ENCODE data around the gene NAA16. TPM values are rescaled to one million over a fixed set of nuclear protein-coding genes. Genes with fewer than 3 reads are reported as not detected.

The NAA16 gene
- polyA plus RNA-seq, 1 donor = 23.9 TPM

DNA sequence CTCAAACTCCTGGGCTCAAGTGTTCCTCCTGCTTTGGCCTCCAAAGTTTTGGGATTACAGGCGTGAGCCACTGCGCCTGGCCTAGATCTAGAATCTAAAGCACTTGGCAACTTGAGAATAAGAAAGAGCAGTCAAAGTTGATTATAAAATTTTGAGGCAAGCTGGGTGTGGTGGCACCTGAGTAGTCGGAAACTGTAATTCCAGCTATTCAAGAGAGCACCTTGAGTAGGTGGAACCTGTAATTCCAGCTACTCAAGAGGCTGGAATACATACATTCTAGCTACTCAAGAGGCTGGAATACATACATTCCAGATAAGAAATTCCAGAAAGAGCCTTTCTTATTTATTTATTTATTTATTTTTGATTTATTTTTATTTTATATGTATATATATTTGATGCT is 8.3 kb upstream of the NAA16 start:
- Histone ChIP-seq H3K9me3 (ENCODE audit: control insufficient read depth, low read depth, low read length) (no peaks in the 10 kb centered on the region), H3K4me1 (ENCODE audit: control insufficient read depth, insufficient read depth, low read length) (no peaks in the 10 kb centered on the region), H3K27me3 (ENCODE audit: control insufficient read depth, insufficient read depth, low read length) (no peaks in the 10 kb centered on the region), H3K27ac (ENCODE audit: low read length) (no peak overlapping the region), H3K36me3 (ENCODE audit: control insufficient read depth, insufficient read depth, low read length) (no peaks in the 10 kb centered on the region), H3K4me3 (ENCODE audit: low read length) (no peak overlapping the region)
- DNase-seq = no peak
- 100% methylated on average over 1 of the region's 3 CpGs for WGBS (ENCODE audit: insufficient coverage, low lambda C conversion rate)

DNA sequence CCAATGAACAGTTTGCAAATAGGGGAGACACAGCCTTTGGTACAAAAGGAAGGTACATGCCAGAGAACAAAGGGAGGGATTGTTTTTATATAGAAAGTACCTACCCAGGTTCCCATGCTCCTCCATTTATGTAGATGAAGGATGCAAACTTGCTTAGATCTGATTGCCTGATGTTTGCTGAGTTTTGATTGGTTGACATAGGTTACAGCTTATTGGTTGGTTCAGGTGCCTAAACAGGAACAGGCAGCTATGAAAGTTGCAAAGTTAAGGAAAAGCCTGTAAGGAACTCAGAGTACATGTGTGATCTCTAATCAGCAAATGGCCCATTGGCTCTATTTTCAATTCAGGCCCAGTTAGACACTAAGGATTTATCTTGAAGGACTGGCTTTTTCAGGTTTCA is 6.5 kb upstream of the NAA16 start:
- DNase-seq = no peak
- no peaks in the 10 kb centered on the region for H3K4me1 ChIP-seq (ENCODE audit: control insufficient read depth, insufficient read depth, low read length)
- no peaks in the 10 kb centered on the region for H3K27me3 ChIP-seq (ENCODE audit: control insufficient read depth, insufficient read depth, low read length)
- no peaks in the 10 kb centered on the region for H3K36me3 ChIP-seq (ENCODE audit: control insufficient read depth, insufficient read depth, low read length)
- no peak overlapping the region for H3K4me3 ChIP-seq (ENCODE audit: low read length)
- no peaks in the 10 kb centered on the region for H3K9me3 ChIP-seq (ENCODE audit: control insufficient read depth, low read depth, low read length)
- H3K27ac ChIP-seq (ENCODE audit: low read length) = no peak overlapping the region

- no CpG with 5 or more reads among the region's 15 CpGs for WGBS (ENCODE audit: insufficient coverage, low lambda C conversion rate)
- no peak for DNase-seq
- Histone ChIP-seq H3K4me3 (ENCODE audit: low read length) (no peak overlapping the region), H3K9me3 (ENCODE audit: control insufficient read depth, low read depth, low read length) (no peaks in the 10 kb centered on the region), H3K27me3 (ENCODE audit: control insufficient read depth, insufficient read depth, low read length) (no peaks in the 10 kb centered on the region), H3K4me1 (ENCODE audit: control insufficient read depth, insufficient read depth, low read length) (no peaks in the 10 kb centered on the region), H3K27ac (ENCODE audit: low read length) (no peak overlapping the region), H3K36me3 (ENCODE audit: control insufficient read depth, insufficient read depth, low read length) (no peaks in the 10 kb centered on the region)
Measured at GRCh38 chr13:41306271-41307145, 4.6 kb upstream of the NAA16 start.

DNA sequence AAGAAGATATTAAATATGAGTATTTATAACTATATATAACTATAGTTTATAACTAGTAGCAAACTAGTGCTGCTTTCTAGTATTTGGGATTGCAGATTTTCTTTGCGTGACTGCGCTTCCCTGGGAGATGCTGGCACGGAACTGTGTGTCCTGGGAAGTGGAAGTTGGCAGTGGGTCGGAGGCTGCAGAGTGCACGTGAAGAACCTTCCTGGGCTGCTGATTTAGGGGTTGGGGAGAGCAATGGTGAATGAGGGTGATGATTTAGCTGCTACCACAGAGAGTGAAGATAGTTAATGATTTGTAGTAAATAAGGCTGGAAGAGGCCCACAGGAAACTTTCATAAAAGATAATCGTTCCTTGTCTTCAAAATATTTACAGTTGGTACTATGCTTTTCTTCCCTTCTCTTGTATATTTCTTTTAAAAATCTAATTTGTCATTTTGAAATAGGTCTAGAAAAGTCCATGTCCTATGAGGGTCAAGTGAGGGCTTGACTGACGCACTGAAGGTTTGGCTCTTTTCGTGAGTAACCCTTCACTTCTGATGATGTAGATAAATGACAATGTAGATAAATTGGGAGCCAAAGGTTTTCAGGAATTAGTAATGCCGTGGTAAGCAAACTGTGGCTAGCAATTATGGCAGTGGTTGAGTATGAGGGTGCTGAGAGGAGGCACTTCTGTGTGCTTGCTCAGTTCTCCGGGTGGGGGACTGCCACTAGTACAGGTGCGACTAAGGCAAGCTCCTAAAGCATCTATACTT is 3.0 kb upstream of the NAA16 start:
- Histone ChIP-seq H3K36me3 (ENCODE audit: control insufficient read depth, insufficient read depth, low read length) (no peaks in the 10 kb centered on the region), H3K9me3 (ENCODE audit: control insufficient read depth, low read depth, low read length) (no peaks in the 10 kb centered on the region), H3K27ac (ENCODE audit: low read length) (no peak overlapping the region), H3K27me3 (ENCODE audit: control insufficient read depth, insufficient read depth, low read length) (no peaks in the 10 kb centered on the region), H3K4me3 (ENCODE audit: low read length) (no peak overlapping the region), H3K4me1 (ENCODE audit: control insufficient read depth, insufficient read depth, low read length) (peaks cover 4% of the 10 kb centered on the region)
- WGBS (ENCODE audit: insufficient coverage, low lambda C conversion rate) = 0% methylated on average over 1 of the region's 11 CpGs
- no peak for DNase-seq

DNA sequence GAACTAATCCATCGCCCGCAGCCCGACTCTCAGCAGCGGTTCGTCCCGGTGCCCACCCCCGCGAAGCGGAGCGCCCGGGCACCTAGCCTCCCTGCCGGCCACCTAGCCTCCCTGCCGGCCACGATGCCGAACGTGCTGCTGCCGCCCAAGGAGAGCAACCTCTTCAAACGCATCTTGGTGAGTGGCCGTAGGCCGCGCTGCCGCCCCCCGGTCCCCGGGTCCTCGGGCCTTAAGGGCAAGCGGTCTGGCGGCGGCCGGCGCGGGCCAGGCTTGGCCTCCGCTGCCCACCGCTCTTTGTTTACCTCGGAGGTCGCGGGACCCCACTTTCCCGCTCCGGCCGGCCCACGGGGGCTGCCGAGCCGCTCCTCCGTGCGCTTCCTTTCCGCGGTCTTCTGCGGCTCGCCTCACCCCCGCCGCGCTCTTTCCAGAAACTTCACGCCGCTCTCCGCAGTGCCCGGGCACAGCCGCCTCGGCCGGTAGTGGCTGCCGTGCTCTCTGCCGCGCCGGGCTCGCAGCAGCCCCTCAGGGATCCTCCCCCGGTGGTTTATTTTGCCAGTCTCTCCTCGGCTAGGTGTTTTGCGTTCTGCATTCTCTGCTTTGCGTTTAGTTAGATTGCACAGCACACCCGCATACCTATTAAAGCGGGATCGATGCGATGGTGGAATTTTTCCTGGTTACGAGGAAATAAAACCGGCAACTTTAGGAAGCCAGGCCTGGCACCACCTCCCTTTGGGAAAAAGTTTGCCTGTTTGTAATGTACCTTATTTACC is 524 bp downstream of the NAA16 start:
- DNase-seq = peak; percentile 5 to 66
- peak overlapping the region; percentile 93 for H3K27ac ChIP-seq (ENCODE audit: low read length)
- H3K4me1 ChIP-seq (ENCODE audit: control insufficient read depth, insufficient read depth, low read length) = peaks cover 5% of the 10 kb centered on the region
- H3K9me3 ChIP-seq (ENCODE audit: control insufficient read depth, low read depth, low read length) = no peaks in the 10 kb centered on the region
- WGBS (ENCODE audit: insufficient coverage, low lambda C conversion rate) = no CpG with 5 or more reads among the region's 73 CpGs
- H3K4me3 ChIP-seq (ENCODE audit: low read length) = peak overlapping the region; percentile 97
- no peaks in the 10 kb centered on the region for H3K27me3 ChIP-seq (ENCODE audit: control insufficient read depth, insufficient read depth, low read length)
- no peaks in the 10 kb centered on the region for H3K36me3 ChIP-seq (ENCODE audit: control insufficient read depth, insufficient read depth, low read length)

DNA sequence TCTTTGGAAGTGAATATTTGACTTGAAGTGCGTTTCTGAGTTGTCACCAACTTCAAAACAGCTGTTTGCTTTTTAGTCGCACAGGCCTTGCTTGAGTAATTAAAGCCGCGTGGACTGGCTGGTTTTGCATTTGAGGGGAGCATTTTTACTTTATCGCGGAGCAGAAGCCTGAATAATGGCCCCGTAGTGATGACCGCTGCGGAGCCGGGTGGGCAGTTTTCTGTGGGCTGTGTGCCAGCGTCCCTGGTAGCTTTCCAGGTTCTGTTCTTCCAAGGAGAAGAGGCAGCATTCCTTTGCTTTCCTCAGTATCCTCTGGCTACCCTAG is 1.1 kb downstream of the NAA16 start:
- Histone ChIP-seq H3K36me3 (ENCODE audit: control insufficient read depth, insufficient read depth, low read length) (no peaks in the 10 kb centered on the region), H3K27ac (ENCODE audit: low read length) (peak overlapping the region; percentile 93), H3K4me1 (ENCODE audit: control insufficient read depth, insufficient read depth, low read length) (peaks cover 5% of the 10 kb centered on the region), H3K27me3 (ENCODE audit: control insufficient read depth, insufficient read depth, low read length) (no peaks in the 10 kb centered on the region), H3K4me3 (ENCODE audit: low read length) (peak overlapping the region; percentile 97), H3K9me3 (ENCODE audit: control insufficient read depth, low read depth, low read length) (no peaks in the 10 kb centered on the region)
- WGBS (ENCODE audit: insufficient coverage, low lambda C conversion rate) = no CpG with 5 or more reads among the region's 11 CpGs
- DNase-seq = peak in 1 of 2 donors; percentile 3

- H3K4me3 ChIP-seq (ENCODE audit: low read length) = no peak overlapping the region
- no peaks in the 10 kb centered on the region for H3K27me3 ChIP-seq (ENCODE audit: control insufficient read depth, insufficient read depth, low read length)
- no peak overlapping the region for H3K27ac ChIP-seq (ENCODE audit: low read length)
- H3K9me3 ChIP-seq (ENCODE audit: control insufficient read depth, low read depth, low read length) = no peaks in the 10 kb centered on the region
- DNase-seq = no peak
- H3K4me1 ChIP-seq (ENCODE audit: control insufficient read depth, insufficient read depth, low read length) = peaks cover 5% of the 10 kb centered on the region
- no CpG with 5 or more reads among the region's 5 CpGs for WGBS (ENCODE audit: insufficient coverage, low lambda C conversion rate)
- no peaks in the 10 kb centered on the region for H3K36me3 ChIP-seq (ENCODE audit: control insufficient read depth, insufficient read depth, low read length)
Measured at GRCh38 chr13:41313117-41313516, 2.0 kb downstream of the NAA16 start.

DNA sequence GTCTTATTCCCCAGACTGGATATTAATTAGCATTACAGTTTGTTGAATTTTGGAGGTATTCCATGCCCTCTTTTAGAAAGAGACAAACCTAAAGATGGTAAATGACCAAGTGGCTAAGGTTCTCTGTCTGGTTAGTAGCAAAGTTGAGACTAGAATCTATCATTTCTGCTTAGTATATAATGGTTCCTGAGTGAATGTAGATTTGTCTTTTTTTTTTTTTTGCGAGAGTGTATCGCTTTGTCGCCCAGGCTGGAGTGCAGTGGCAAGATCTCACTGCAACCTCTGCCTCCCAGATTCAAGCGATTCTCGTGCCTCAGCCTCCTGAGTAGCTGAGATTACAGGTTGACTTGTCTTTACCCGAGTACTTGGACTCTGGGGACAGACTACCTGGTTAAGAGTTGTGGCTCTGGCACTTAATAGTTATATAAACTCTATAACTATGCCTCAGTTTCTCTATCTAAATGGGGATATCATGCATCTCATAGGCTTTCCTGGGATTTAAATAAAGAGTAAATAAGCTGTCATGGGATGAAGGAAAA is 2.7 kb downstream of the NAA16 start:
- H3K36me3 ChIP-seq (ENCODE audit: control insufficient read depth, insufficient read depth, low read length) = no peaks in the 10 kb centered on the region
- WGBS (ENCODE audit: insufficient coverage, low lambda C conversion rate) = no CpG with 5 or more reads among the region's 6 CpGs
- H3K27me3 ChIP-seq (ENCODE audit: control insufficient read depth, insufficient read depth, low read length) = no peaks in the 10 kb centered on the region
- H3K9me3 ChIP-seq (ENCODE audit: control insufficient read depth, low read depth, low read length) = no peaks in the 10 kb centered on the region
- DNase-seq = no peak
- H3K4me1 ChIP-seq (ENCODE audit: control insufficient read depth, insufficient read depth, low read length) = peaks cover 5% of the 10 kb centered on the region
- no peak overlapping the region for H3K4me3 ChIP-seq (ENCODE audit: low read length)
- H3K27ac ChIP-seq (ENCODE audit: low read length) = no peak overlapping the region

- no peaks in the 10 kb centered on the region for H3K36me3 ChIP-seq (ENCODE audit: control insufficient read depth, insufficient read depth, low read length)
- H3K27ac ChIP-seq (ENCODE audit: low read length) = no peak overlapping the region
- no peaks in the 10 kb centered on the region for H3K27me3 ChIP-seq (ENCODE audit: control insufficient read depth, insufficient read depth, low read length)
- no peaks in the 10 kb centered on the region for H3K9me3 ChIP-seq (ENCODE audit: control insufficient read depth, low read depth, low read length)
- WGBS (ENCODE audit: insufficient coverage, low lambda C conversion rate) = 87% methylated on average over 3 of the region's 5 CpGs
- H3K4me3 ChIP-seq (ENCODE audit: low read length) = no peak overlapping the region
- DNase-seq = no peak
- H3K4me1 ChIP-seq (ENCODE audit: control insufficient read depth, insufficient read depth, low read length) = peaks cover 5% of the 10 kb centered on the region
Measured at GRCh38 chr13:41315443-41316047, 4.5 kb downstream of the NAA16 start.

GRCh38 chr13:41317243-41317642 is 6.2 kb downstream of the NAA16 start:
- DNase-seq = no peak
- Histone ChIP-seq H3K36me3 (ENCODE audit: control insufficient read depth, insufficient read depth, low read length) (peaks cover 8% of the 10 kb centered on the region), H3K4me1 (ENCODE audit: control insufficient read depth, insufficient read depth, low read length) (peaks cover 5% of the 10 kb centered on the region), H3K9me3 (ENCODE audit: control insufficient read depth, low read depth, low read length) (no peaks in the 10 kb centered on the region), H3K27me3 (ENCODE audit: control insufficient read depth, insufficient read depth, low read length) (no peaks in the 10 kb centered on the region), H3K27ac (ENCODE audit: low read length) (no peak overlapping the region), H3K4me3 (ENCODE audit: low read length) (no peak overlapping the region)
- WGBS (ENCODE audit: insufficient coverage, low lambda C conversion rate) = no CpG with 5 or more reads among the region's 1 CpG

Data from large intestine (tissue), 3 donors.